ENCODE measurements around the gene FLYWCH1. TPM values are rescaled to one million over a fixed set of nuclear protein-coding genes. Genes with fewer than 3 reads are reported as not detected.

Gene FLYWCH1
- total and polyA plus RNA-seq, 8 donors: 11.5 to 40.4 (median 16.5) TPM

DNA sequence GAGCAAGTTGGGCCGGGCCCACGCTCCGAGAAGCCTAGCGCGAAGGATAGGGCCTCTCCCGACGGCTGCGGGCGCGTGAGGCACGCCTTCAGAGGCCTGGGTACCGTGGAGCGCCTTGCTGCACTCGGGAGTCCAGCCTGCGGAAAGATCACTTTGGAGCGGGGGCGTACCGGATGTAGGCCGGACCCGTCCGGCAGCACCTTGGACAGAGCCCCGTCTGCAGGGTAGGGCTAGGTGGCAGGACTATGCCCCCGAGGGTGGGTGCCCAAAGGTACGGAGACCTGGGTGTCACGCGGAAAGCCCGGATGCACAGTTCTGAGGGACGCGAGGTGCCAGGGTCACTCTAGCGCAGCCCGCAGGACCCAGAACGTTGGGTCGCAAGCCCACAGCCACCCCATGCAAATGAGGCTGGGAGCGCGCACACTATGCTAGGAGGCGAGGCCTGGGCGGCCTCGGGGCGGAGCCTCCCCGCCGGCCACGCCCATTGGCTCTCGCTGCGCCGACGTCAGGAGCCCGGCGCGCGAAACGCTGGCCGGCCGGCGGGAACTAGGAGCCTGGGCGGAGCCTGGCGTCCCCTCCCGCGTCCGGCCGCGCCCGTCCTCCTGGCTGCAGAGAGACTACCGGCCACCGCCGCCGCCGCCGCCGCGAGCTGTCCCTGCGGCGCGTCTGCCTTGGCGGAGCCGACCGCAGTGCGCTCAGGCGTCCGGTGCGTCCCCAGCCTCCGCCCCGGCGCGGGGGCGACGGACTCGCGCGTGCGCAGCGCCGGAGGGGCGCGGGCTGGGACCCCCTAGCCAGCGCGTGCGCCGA, 57.2 kb downstream of the FLYWCH1 start, which contains the start of gene PAQR4:
PAQR4 (plus strand) TSS at position 611 of the 807 bp plus-strand sequence. CDS start 327 bp downstream, outside the sequence.
- peaks cover 0 to 19% (median 8%) of the 10 kb centered on the region in 4 donors for H3K27me3 ChIP-seq
- H3K36me3 ChIP-seq: no peaks in the 10 kb centered on the region
- H3K9me3 ChIP-seq: no peaks in the 10 kb centered on the region
- DNase-seq: peak; percentile 83 to 95 (median 92)
- peak within 1 kb of the TSS; percentile 68 to 92 (median 82) for H3K4me3 ChIP-seq
- TF ChIP-seq, protein P1, sequence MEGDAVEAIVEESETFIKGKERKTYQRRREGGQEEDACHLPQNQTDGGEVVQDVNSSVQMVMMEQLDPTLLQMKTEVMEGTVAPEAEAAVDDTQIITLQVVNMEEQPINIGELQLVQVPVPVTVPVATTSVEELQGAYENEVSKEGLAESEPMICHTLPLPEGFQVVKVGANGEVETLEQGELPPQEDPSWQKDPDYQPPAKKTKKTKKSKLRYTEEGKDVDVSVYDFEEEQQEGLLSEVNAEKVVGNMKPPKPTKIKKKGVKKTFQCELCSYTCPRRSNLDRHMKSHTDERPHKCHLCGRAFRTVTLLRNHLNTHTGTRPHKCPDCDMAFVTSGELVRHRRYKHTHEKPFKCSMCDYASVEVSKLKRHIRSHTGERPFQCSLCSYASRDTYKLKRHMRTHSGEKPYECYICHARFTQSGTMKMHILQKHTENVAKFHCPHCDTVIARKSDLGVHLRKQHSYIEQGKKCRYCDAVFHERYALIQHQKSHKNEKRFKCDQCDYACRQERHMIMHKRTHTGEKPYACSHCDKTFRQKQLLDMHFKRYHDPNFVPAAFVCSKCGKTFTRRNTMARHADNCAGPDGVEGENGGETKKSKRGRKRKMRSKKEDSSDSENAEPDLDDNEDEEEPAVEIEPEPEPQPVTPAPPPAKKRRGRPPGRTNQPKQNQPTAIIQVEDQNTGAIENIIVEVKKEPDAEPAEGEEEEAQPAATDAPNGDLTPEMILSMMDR (IDR thresholded peaks at IDR 0.05): no peak
- H3K4me1 ChIP-seq: peaks cover 8 to 22% (median 9%) of the 10 kb centered on the region in 3 donors
- no peak for FAIRE-seq
- ATAC-seq: peak; percentile 86 to 91 (median 88)
- peak within 1 kb of the TSS; percentile 4 to 47 (median 24) for H3K27ac ChIP-seq
- WGBS, 2 donors: 2 to 3% methylated on average over 62 to 98 of the region's 98 CpGs
- intact Hi-C loops (cut with DNase I): no loop called here

DNA sequence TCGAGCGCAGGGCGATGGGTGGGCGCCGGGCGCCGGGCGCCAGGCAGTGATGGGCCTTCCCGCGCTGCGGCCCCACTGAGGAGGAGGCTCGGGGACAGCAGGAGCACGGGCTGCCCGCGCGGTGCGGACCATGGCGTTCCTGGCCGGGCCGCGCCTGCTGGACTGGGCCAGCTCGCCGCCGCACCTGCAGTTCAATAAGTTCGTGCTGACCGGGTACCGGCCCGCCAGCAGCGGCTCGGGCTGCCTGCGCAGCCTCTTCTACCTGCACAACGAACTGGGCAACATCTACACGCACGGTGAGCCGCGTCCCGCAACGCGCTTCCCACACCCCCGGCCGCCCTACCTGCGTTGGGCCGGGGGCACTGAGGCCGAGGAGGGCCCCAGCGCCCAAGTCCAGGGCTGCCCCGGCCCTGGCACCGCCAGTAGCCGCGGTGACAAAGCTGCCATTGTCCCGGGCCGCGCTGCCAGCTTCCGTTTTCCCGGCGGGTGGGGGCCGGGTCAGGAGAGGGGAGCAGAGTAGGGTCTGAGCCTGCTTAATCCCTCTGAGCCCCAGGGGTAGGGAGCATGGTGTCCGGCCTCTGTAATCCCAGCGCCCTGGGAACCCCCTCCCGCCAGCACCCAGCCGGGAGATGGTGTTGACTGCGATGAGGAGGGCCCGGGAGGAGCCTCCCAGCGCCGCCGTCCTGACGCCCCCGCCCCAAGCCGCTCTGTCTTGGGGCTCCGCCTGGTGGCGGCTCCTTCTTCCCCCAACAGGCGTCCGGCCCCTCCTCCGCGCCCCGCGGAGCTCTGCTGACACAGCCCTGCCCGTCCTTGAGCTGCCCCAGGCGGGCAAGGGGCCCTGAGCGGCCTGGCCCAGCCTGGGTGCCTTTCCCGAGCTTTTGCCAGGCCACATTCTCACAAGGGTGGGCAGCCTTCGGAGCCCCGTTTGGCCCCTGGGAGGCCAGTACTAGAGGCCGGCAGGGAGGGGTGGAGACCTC, 58.1 kb downstream of the FLYWCH1 start:
- FAIRE-seq: no peak
- TF ChIP-seq, protein P1 (IDR thresholded peaks at IDR 0.05): peak in 3 of 4 donors; percentile 18 to 27 (median 20)
- ATAC-seq: peak; percentile 48 to 69 (median 62)
- peak; percentile 74 to 93 (median 82) for DNase-seq
- WGBS, 2 donors: 1% methylated on average over 79 to 83 of the region's 83 CpGs
- intact Hi-C loops (cut with DNase I): no loop called here
- peaks cover 0 to 14% (median 0%) of the 10 kb centered on the region in 3 donors for H3K4me1 ChIP-seq
- peak overlapping the region; percentile 4 to 47 (median 24) for H3K27ac ChIP-seq
- H3K4me3 ChIP-seq: peak overlapping the region; percentile 68 to 92 (median 82)
- H3K27me3 ChIP-seq: peaks cover 0 to 19% (median 8%) of the 10 kb centered on the region in 4 donors
- H3K36me3 ChIP-seq: no peaks in the 10 kb centered on the region
- no peaks in the 10 kb centered on the region for H3K9me3 ChIP-seq

DNA sequence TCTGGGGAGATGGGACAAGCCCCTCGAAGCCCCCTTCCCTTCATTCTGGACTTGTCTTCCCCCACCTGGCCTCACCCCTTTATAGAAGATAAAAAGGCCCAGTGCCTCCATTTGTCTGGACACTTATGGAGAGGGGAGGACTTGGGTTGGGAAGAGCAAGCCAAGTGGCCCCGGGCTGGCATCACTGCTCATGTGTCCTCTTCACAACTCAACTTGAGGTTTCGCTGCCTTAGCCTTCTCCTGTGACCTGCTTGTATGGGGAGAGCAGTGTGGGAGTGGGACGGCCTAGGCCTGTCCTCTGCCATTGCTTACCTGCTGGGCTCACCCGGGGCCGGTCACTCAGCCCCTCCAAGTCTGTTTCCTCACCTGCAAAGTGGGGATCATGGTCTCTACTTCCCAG, 58.8 kb downstream of the FLYWCH1 start:
- H3K9me3 ChIP-seq: no peaks in the 10 kb centered on the region
- H3K27ac ChIP-seq: no peak overlapping the region
- H3K27me3 ChIP-seq: peaks cover 0 to 19% (median 8%) of the 10 kb centered on the region in 4 donors
- no peaks in the 10 kb centered on the region for H3K36me3 ChIP-seq
- 78 to 85% methylated on average over 6 of the region's 6 CpGs for WGBS, 2 donors
- peaks cover 0 to 9% (median 0%) of the 10 kb centered on the region in 3 donors for H3K4me1 ChIP-seq
- H3K4me3 ChIP-seq: peak overlapping the region in 2 of 4 donors; percentile 74 to 92
- ATAC-seq (no peak), FAIRE-seq (no peak), DNase-seq (peak in 3 of 6 donors; percentile 31 to 61 (median 31))
- intact Hi-C loops (cut with DNase I): no loop called here
- TF ChIP-seq, protein P1 (IDR thresholded peaks at IDR 0.05): no peak

DNA sequence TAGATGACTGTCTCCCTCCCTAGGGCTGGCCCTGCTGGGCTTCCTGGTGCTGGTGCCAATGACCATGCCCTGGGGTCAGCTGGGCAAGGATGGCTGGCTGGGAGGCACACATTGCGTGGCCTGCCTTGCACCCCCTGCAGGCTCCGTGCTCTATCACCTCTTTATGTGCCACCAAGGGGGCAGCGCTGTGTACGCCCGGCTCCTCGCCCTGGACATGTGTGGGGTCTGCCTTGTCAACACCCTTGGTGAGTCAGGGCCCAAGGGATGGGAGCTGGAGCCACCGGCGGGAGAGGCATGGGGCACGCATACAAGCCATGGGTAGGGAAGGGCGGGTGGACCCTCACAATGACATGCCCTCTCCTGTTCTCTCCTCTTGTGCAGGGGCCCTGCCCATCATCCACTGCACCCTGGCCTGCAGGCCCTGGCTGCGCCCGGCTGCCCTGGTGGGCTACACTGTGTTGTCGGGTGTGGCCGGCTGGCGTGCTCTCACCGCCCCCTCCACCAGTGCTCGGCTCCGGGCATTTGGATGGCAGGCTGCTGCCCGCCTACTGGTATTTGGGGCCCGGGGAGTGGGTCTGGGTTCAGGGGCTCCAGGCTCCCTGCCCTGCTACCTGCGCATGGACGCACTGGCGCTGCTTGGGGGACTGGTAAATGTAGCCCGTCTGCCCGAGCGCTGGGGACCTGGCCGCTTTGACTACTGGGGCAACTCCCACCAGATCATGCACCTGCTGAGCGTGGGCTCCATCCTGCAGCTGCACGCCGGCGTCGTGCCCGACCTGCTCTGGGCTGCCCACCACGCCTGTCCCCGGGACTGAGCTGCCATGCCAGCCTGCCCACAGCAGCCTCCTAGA, 59.6 kb downstream of the FLYWCH1 start:
- Histone ChIP-seq H3K9me3 (no peaks in the 10 kb centered on the region), H3K36me3 (no peaks in the 10 kb centered on the region), H3K27me3 (peaks cover 0 to 14% (median 4%) of the 10 kb centered on the region in 4 donors), H3K4me3 (no peak overlapping the region), H3K27ac (no peak overlapping the region), H3K4me1 (peaks cover 0 to 9% (median 2%) of the 10 kb centered on the region in 3 donors)
- 94 to 96% methylated on average over 32 to 35 of the region's 35 CpGs for WGBS, 2 donors
- TF ChIP-seq, protein P1 (IDR thresholded peaks at IDR 0.05): no peak
- FAIRE-seq (no peak), DNase-seq (peak in 3 of 6 donors; percentile 34 to 83 (median 52)), ATAC-seq (no peak)
- intact Hi-C loops (cut with DNase I): no loop called here
